ENCODE measurements around the gene CIPC.

CIPC gene

DNA sequence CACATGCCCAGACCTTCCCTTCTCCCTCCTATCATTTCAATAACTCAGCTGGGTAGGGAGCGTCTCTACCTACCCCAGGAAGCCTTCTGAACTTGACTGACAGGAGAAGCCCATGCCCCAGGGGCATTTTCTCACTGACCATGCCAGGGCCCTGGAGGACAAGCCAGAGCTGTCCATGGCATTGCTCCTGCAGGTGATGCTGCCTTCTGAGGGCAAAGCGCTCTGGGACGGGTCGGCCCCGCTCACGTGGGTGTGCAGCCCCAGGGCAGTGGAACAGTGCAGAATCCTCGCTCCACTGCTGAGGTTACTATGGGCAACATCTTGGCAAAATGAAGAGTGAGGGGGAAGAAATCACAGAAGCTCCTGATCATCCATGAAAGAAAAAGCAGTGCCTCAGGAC, 28.5 kb upstream of the CIPC start:
- DNase-seq (ENCODE audit: low read depth), result no peak

DNA sequence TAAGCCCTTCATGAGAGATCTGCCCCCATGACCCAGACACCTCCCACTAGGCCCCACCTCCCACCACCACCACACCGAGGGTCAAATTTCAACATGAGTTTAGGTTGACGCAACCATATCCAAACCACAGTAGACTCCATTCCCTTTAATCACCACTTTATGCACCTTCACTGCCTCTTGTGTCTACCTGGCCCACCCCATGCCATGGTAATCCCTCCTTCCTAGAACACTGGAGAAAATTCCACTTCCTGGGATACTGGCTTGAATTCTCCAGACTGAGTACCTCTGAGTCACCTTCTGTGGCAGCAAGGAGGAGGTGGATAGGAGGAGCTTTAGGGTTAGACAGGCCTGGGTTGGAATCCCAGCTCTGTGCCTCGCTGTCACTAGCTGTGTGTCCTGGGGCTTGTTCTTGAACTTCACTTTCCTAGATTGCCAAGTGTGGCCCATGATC, 26.1 kb upstream of the CIPC start:
- no peak for DNase-seq (ENCODE audit: low read depth)

DNA sequence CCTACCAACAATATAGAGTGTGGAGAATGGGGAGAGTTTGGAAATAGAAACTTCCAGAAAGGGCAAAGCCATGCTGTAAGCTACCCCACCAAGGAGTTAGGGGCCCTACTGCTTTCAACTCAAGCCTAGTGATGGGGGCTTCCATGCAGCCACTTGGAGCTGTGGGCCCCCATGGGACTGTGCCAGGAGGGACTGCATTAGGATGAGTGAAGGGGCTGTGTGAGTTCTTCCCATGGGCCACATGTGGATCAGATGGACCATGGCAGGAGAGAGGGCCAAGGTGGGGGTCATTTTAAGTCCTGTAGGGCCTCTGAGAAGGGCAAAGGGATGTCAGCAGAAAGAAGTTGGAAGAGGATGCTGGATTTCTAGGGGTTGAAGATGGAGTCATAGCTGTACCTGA, 23.1 kb upstream of the CIPC start:
- DNase-seq (ENCODE audit: low read depth), result no peak

DNA sequence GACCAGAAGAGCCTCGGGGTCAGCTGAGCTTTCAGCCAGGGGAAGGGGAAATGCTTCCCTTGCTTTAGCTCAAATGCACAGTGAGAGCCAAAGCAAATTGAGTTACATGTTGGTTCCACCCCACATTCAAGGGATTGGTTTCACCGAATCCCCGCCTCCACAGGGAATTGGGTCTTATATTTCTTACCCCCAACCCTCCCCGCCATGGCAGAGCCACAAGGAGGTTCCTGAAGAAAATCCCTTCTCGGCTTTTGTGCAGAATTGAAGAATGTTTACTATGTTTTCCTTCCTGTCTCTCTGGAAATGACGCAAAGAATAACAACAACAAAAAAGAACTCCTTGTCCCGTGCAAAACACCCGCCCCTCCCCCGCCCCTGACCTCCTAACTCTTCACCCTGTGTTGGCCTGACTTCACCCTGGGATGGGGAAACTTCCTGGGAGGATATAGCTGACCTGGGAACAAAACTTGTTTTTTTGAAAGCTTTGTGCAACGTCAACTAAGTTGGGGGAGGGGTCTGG, 21.9 kb upstream of the CIPC start:
- peak; percentile 35 for DNase-seq (ENCODE audit: low read depth)

DNA sequence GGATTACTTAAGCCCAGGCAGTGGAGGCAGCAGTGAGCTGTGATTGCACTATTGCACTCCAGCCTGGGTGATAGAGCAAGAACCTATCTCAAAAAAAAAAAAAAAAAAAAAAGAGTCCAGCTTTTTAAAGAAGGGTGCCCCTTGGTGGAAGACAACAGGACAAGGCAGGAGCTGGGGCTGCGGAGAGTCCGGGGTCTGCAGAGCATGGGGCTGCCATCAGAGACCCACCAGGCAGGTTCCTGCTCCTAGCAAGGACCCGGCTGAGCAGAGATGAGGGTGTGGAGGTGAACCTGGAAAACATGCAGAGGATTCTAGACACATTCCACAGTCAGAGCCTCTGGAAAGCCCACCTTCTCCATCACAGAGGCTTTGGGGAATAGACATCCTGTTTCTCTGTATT, 21.0 kb upstream of the CIPC start:
- DNase-seq (ENCODE audit: low read depth), result no peak

DNA sequence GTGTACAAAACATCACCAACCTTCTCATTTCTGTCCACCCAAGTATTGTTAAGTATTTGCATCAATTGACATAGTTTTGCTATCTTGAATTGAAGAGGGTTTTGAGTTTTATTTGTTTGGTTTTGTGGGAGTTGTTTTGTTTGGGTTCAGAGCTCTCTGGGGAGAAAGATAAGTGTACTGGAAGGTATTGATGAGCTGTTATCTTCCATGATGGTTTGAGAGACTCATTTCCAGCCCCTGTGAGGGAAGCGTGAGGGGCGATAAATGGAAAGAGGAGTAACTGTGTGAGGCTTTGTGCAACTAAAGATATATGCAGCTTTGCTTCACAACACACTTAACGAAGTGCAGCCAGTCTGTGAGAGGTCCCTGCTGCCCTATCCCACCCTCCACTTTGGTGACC, 15.7 kb upstream of the CIPC start:
- DNase-seq (ENCODE audit: low read depth), result no peak

DNA sequence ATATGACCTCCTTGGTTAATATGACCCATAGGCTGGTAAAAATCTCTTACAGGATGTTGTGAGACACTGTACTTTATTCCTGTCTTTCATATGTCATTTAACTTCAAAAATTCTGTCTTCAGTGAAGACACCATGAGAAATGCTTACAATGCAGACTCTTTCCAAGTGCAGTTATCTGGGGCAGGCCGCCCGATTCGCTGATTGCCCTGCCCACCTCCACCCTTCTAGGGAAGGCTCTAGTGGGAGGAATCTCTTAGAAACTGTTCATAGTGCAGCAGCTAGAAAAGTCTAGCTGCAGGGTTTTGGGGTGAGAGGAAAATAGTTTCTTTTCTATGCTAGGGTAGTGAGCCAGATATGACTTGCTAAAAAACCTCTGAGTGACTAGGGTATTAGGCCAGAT, 15.0 kb upstream of the CIPC start:
- no peak for DNase-seq (ENCODE audit: low read depth)

DNA sequence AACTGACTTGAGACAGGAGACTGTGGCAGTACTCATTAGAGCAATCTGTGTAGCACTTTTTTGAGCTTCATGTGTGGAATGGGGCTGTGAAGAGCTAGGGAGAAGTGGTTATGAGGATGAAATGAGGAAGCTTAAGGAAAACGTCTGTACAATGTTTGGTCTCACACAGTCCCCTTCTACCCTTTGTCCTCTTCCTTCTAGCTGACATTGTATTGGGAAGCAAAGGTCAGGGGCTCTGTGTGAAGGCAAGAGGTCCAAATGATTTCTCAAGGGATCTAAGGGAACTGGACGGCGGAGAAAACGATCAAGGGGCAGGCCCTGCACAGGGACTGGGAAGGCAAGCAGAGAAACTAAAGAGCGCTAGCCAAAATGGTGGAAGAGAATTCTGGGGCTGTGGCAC, 13.1 kb upstream of the CIPC start:
- DNase-seq (ENCODE audit: low read depth), result no peak

DNA sequence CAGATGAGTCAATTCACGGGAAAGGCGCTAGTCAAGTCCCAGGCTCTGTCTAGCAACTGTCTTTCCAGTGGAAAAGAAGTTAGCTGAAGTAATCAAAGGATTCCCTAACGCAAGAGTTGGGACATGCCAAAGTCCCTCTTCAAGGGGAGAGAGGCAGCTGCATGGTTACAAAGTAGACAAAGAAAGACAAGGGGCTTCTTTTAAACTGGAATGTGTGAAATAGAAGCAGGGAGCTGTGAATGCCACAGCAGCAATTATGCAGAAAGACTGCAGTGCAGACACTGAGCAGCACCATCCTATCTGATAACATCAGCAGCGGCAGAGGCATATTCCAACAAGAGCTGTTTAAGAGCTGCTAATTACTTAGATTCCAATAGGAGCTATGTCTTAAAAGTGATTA, 12.5 kb upstream of the CIPC start:
- no peak for DNase-seq (ENCODE audit: low read depth)

DNA sequence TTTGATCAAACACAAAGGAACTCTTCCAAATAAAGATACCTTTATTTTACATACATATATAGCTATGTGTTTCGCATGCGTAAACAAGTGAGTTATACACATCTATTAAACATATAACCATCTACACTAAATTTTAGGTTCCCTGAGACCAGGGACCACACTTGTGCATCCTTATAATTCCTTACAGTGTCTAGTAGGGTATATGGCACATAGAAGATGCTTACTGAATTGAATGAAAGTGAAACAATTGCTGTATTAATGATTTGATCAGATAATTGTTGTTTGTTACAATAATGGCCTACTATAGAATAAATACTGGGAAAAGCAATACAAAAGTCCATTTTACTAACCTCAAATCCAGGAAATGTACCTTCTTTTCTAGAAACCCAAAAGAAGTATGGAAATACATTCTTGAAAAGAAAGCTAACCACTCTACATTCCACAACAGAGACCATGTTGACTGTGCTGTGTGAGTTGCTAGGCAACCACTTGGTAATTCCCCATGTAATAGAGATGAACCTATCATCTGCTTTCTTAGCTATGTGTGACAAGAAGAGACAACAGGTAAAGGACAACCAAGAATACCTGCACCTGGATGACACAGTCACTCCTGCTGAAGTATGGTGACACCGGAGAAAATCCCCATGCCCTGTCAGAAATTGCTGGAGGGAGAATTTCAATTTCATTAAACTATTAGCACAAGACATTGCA, 11.9 kb upstream of the CIPC start:
- DNase-seq (ENCODE audit: low read depth), result no peak

DNA sequence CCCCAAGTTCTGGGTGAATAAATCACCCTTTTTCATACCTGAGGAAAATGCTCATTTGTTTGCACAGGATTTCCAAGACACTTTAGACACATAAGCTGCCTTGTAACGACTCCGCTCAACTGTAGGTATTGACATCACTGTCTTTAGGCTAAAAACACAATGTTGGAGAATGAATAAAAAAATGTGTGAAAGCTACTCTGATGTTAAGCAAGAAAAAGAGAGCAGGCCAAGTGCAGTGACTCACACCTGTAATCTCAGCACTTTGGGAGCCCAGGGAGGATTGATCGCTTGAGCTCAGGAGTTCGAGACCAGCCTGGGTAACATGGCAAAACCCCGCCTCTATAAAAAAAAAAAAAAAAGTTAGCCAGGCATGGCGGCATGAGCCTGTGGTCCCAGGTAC, 11.1 kb upstream of the CIPC start:
- no peak for DNase-seq (ENCODE audit: low read depth)

DNA sequence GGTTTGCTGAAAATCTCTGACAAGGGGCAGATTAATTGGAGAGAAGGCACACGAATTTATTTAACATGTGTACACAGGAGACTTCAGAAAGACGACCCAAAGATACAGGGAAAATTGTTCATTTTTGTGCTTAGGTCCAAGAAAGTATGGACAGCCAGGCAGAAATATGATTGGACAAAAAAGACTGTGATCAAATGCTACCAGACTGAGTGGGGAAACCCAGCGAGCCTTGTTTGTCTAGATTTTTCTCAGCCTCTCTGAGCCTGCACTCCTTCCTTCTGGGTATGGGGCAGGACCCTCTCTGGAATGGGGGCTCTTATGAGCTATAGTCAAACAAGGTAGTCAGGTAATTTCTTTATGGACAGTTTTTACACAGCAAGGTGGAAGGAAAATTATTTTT, 10.4 kb upstream of the CIPC start:
- DNase-seq (ENCODE audit: low read depth), result no peak

DNA sequence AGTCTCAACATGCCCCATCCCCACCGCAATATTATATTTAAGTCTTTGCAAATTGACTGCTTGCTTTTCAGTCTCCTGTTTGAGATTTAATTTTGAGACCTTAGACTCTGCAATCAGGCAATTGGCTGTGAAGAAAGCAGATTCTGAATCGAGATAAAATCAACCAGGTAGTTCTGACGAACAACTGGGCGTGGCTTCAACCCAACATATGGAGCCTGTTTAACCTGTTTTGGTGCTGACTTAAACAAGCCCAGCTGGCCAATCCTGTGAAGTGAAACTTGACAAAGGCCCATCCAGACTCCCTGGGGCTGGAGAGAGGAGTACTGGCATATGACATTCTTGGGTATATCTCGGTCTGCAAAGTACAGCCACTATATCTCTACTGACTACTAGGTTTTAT, 9.8 kb upstream of the CIPC start:
- DNase-seq (ENCODE audit: low read depth), result no peak

DNA sequence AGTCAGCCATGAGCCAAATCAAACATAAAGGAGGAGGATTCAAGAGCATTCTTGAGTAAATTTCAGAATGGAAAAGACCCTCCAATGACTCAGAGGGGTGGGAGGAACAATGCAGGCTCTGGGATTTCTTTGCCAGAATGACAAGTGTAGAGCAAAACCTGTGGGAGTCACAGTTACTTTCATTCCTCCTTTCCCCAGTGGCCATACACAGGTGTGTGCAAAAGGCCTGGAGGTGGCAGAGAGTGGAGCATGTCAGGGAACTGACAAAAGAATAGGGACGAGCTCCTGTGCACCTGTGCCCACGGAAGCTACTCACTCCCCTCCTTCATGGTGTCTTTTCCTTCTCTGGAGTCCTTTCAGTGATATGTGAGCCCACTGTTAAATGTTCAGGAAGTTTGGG, 9.4 kb upstream of the CIPC start:
- no peak for DNase-seq (ENCODE audit: low read depth)

DNA sequence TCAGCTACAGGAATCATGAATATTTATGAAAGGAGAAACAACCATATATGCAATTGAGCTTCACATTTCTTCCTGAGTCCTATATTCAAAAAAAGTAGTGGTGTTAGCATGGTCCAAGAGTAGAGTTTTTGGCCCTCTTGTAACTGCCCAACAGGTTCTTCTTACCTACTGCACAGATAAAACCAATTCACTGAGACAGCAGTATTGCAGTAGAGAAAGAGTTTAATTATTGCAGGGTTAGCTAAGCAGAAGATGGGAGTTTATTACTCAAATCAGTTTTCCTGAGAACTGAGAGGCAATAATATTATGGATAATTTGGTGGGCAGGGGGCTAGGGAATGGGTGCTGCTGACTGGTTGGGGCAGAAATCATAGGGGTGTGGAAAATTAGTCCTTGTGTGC, 6.5 kb upstream of the CIPC start:
- no peak for DNase-seq (ENCODE audit: low read depth)

DNA sequence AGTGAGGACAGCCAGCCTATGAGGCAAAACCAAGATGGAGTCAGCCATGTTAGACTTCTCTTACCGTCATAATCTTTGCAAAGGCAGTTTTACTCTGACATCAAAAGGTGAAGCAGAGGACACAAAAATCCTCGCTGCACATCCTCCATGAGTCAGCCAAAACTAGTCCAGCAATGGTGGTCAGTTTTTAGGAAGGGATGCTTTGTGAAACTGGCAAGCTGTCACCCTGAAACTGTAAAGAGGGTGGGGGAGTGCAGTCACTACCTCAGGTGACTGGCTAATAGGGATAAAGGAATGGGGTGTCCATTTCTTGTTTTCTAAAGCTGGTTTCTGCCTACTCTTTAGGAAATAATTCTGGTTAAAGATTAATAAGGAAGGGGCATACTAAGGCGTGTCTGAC, 5.4 kb upstream of the CIPC start:
- DNase-seq (ENCODE audit: low read depth), result no peak

DNA sequence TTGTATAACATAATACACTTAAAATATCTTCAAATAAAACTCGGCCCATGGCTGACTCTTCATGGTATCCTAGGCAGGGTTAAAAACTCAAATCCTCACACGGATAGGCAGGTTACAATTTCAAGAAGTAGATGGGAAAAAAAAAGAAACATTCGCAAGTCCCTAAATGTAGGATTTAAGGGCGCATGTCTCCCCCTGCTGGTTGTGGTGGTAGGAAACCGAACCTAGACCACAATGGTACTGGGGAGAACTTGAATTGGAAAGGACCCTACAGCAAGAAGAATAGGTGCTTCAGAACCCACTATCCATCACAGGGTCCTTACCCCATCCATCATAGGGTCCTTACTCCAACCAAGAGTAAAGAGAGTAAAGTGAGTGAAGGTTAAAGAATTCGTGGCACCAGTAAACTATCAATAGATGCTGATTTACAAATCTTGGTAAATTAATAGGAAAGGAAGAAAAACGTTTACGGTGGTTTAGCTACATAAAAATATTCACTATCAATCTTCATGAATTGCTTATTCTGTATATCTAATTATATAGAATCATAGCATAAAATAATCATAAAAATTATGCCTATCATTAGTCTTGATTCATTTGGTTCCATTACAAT, 3.3 kb upstream of the CIPC start:
- DNase-seq (ENCODE audit: low read depth), result peak; percentile 74

DNA sequence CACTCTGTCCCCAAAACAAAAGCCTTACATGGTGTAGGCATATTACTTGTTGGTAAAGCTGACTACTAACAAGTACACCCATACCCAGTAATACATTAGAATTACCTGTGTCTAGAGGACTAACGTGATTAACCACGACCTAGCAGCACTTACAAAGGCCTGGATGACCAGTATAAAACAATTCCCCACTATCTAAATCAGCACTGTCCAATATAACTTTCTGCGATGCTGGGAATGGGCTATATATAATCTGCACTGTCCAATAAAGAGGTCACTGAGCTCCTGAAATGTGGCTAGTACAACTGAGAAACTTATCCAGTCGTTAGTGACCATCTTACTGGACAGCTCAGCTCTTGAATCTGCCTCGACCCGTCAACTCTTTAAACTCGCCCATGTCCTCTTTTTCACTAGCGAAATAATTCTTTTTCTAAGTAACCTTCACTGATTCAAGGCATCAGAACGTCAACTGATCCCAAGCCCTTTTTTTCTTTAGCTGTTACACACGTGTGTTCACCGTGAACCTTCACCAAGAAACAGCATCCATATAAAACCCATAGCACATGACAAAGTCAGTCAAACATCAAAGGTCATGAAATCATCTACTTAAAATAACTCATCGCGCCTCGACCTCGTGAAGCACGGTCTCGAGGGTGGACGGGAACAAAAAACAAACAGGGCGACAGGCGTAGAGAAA, 905 bp upstream of the CIPC start:
- no peak for DNase-seq (ENCODE audit: low read depth)

DNA sequence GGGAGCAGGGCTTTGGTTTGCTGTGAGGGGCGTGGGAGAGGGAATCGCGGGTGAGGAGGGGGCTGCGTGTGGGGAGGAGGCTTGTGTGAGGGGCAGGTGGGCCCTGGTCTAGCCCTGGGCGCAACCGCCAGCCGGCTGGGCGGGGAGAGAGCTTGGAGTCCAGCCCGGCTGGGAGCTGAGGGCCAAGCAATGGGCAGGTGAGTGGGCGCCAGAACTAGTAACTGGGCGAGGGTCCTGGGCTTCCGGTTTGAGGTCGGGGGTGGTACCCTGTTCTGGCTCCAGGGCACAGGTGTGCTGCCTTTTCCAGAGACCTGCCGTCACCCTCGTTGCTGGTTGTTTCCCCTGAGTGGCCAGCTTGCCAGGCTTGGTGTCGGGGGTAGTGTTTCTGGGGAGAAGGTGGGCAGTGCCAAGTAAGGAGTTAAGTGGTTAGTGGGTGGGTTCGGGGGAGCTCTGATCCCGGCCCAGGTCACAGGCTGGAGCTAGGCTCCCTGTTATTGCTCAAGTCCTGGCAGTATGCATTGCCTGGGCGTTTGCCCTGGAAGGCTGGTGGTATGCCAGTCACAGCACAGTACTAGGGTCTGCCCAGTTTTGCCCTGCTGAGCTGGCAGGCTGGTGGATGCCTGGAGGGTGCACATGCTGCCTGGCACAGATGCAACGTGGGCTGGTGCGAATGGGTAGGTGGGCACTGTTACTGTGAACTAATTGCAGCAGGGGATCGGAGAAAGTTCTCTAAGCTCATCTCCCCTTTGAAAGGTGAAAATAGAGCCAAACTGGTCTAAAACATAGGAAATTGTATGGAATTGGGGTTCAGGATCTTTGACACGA, 683 bp downstream of the CIPC start:
- DNase-seq (ENCODE audit: low read depth), result no peak

DNA sequence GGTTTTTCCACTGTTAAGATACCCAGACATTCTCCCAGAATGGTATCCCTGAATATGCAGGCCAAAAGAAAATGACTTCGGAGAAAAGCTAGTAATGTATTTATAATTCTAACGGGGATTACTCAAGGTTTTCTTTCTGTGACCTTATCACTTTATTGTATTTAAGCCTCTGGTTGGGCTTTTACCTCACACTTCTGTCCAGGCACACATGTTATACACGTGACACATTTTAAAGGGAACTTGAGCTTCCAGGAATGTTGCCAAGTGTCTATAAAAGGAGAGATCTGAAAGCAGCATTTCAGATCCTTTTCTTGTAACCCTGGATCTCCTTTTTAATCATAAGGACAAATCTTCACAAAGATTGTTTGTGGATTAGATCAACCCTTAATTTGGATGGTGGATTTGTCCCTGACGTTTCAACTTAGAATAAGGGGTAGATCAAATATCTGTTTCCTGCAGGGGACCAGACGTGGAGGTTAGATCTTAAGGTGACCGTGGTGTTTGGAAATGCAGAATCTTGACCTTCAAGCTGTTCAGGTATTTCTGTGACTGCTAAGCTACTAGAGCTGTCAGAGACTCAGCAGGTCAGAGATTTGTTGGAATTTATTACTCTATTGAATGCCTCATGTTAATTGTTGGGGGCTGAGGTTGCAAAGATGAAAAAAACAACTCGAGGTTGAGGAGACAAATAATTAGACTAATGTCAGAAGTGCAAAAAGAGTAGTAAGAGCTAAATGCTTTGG, 1.5 kb downstream of the CIPC start:
- peak; percentile 63 for DNase-seq (ENCODE audit: low read depth)

DNA sequence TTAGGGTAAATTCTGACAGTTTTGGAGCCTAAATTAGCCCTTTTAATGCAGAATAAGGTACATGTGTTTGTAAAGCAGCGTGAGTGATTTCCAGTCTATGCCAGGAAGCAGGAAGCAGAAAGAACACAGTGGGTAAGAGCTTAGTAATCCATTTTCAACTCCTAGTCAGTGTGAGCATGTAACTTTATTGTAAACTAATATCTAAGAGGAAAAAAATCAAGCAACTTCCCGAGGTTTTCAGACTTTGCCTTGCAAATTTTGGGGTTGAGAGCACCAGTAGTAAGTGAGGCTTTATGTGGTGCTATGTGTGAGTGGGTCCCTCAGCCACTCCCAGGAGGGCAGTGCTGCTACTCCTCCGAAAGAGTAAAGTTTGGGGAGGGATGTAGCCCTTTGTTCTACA, 2.9 kb downstream of the CIPC start:
- no peak for DNase-seq (ENCODE audit: low read depth)

DNA sequence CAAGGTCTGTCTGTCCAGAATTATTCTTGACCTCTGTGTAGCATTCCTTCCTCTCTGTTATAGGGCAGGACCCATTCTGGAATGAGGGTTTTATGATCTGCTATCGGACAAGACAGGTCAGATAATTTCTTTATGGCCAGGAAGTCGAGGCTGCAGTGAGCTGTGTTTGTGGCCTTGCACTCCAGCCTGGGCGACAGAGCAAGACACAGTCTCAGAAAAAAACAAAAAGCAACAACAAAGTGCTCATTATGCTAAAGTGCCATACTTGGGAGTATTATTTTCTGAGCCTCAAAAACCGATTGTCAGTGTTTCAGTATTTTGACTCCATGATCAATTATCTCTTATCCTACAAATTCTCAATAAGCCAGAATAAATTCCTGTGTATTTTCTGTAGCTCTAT, 4.1 kb downstream of the CIPC start:
- DNase-seq (ENCODE audit: low read depth), result no peak
